K562 (cell line): ENCODE data around the gene C6orf15. TPM values are rescaled to one million over a fixed set of nuclear protein-coding genes. Genes with fewer than 3 reads are reported as not detected.
A peak's percentile ranks its signal among the peaks of the same experiment; 100 is the strongest.

Source experiments
- ATAC-seq: fragments of 200-7000 bp; cut with Tn5 transposase; 3 replicates; pipeline ENCODE4 v1.9.1; 2020; ENCODE audit warnings: moderate library complexity
- BruUV-seq: library from RNA; stranded (reverse); fragments of 400-500 nt; replicated peaks from 2 replicates; lab custom pipeline; 2021; lab: Mats Ljungman, UMichigan
- CTCF ChIA-PET: fragments of 300-600 bp; formaldehyde crosslinking; extraction: SDS; loops from one replicate; lab custom pipeline; 2021; ENCODE audit warnings: low intra/inter-chr PET ratio; lab: Yijun Ruan, JAX
- POLR2A ChIA-PET: fragments of 300-600, 350-650 bp; sonication (Branson Sonifier 250); formaldehyde crosslinking; extraction: SDS; loops from one replicate; lab custom pipeline; 2021; ENCODE audit warnings: antibody characterized with exemption, inconsistent platforms; lab: Yijun Ruan, JAX
- DNase-seq, 4 experiments: peaks; one replicate each; pipeline versions ENCODE4 v3.0.0 to v3.0.0-alpha.2; 2011 to 2018; ENCODE audit warnings: low spot score in 3 of 4, mixed read lengths in 3 of 4; ENCODE audit errors: extremely low read depth in 1 of 4
- FAIRE-seq: peaks from 2 replicates; lab custom pipeline; 2011; peaks lifted over from hg19 to GRCh38; lab: Jason Lieb, UNC
- H2AFZ ChIP-seq: 2 replicates; pipeline ENCODE4 v1.6.0; 2011; ENCODE audit warnings: low read depth, low read length, control low read depth, inconsistent platforms
- H3K27ac ChIP-seq: fragments of 200-600 bp; 3 replicates; pipeline ENCODE4 v1.8.0; 2011; ENCODE audit warnings: low read depth, mild to moderate bottlenecking, control low read depth, inconsistent platforms, low read length, moderate library complexity, mixed read lengths; ENCODE audit errors: extremely low read depth
- H3K27me3 ChIP-seq, 2 experiments: fragments of 300-600 bp in 1 of 2; 2 replicates in 1 of 2; 3 replicates in 1 of 2; pipeline versions ENCODE4 v1.6.0 to v1.8.0; 2011; ENCODE audit warnings: inconsistent platforms in 2 of 2, low read length in 2 of 2, mild to moderate bottlenecking in 1 of 2, mixed read lengths in 1 of 2, moderate library complexity in 1 of 2; ENCODE audit not compliant: control insufficient read depth in 2 of 2, insufficient read depth in 2 of 2
- H3K36me3 ChIP-seq: fragments of 300-600 bp; 3 replicates; pipeline ENCODE4 v1.8.0; 2011; ENCODE audit warnings: mild to moderate bottlenecking, low read length, inconsistent platforms; ENCODE audit not compliant: control insufficient read depth, insufficient read depth
- H3K4me1 ChIP-seq, 2 experiments: fragments of 200-600 bp in 1 of 2; replicated peaks in 1 of 2; 2 replicates in 1 of 2; 3 replicates in 1 of 2; pipeline versions ENCODE4 v1.5.1 to v1.8.0; 2011; ENCODE audit warnings: inconsistent platforms in 2 of 2, low read length in 2 of 2, mild to moderate bottlenecking in 1 of 2, mixed read lengths in 1 of 2, moderate library complexity in 1 of 2; ENCODE audit not compliant: control insufficient read depth in 2 of 2, insufficient read depth in 2 of 2
- H3K4me2 ChIP-seq: 2 replicates; pipeline ENCODE4 v1.6.1; 2011; ENCODE audit warnings: low read length, control low read depth, inconsistent platforms, mixed read lengths; ENCODE audit not compliant: insufficient read depth
- H3K4me3 ChIP-seq: fragments of 200-600 bp; sonication (generic), shearing (Covaris generic); 2 replicates; pipeline ENCODE4 v1.5.1; 2016; ENCODE audit warnings: control low read depth, inconsistent platforms
- H3K79me2 ChIP-seq: fragments of 200-600 bp; 3 replicates; pipeline ENCODE4 v1.8.0; 2011; ENCODE audit warnings: low read length, inconsistent platforms; ENCODE audit not compliant: control insufficient read depth, insufficient read depth
- H3K9ac ChIP-seq, 2 experiments: 2 replicates each; pipeline versions ENCODE4 v1.6.0 to v1.6.1; 2011; ENCODE audit warnings: low read depth in 2 of 2, low read length in 2 of 2, control low read depth in 1 of 2, inconsistent platforms in 1 of 2, mild to moderate bottlenecking in 1 of 2, mixed read lengths in 1 of 2; ENCODE audit not compliant: insufficient read depth in 1 of 2
- H3K9me1 ChIP-seq: one replicate; pipeline ENCODE4 v1.6.0; 2011; ENCODE audit warnings: inconsistent platforms, mild to moderate bottlenecking, low read length, moderate library complexity; ENCODE audit not compliant: control insufficient read depth, insufficient read depth
- H3K9me3 ChIP-seq: replicated peaks from 2 replicates; pipeline ENCODE4 v1.5.1; 2011; ENCODE audit warnings: low read depth, low read length, inconsistent platforms; ENCODE audit not compliant: control insufficient read depth, insufficient read depth
- H4K20me1 ChIP-seq: replicated peaks from 2 replicates; pipeline ENCODE4 v1.6.1; 2011; ENCODE audit warnings: low read length, inconsistent platforms, mixed read lengths; ENCODE audit not compliant: control insufficient read depth, insufficient read depth
- PRPF4 ChIP-seq: fragments of 200-400 bp; formaldehyde crosslinking; IDR thresholded peaks from one replicate; pipeline ENCODE4 v1.6.1; 2017; ENCODE audit warnings: low read length, low read depth, mild to moderate bottlenecking; ENCODE audit not compliant: insufficient read depth, poor library complexity, severe bottlenecking
- ZNF655 ChIP-seq: fragments of 250-450 bp; sonication (Bioruptor Pico); IDR thresholded peaks from 2 replicates; pipeline ENCODE4 v1.5.0; 2021
- WGBS: fragments of 100-300 bp; shearing (Covaris generic); methylation state at CpG from one replicate; pipeline ENCODE4 v1.1.6; 2016; ENCODE audit warnings: low coverage, mixed read lengths; ENCODE audit not compliant: insufficient coverage; ENCODE audit errors: missing lambda C conversion rate; 5-methylcytosine and 5-hydroxymethylcytosine counted together
- in situ Hi-C: fragments of 300-500 bp; cut with MboI; formaldehyde crosslinking; loops from 4 replicates; pipeline ENCODE4 v1.15.0; 2018; ENCODE audit warnings: inconsistent platforms, mixed read lengths
- intact Hi-C: fragments of 100-400 bp; cut with micrococcal nuclease; formaldehyde crosslinking; loops from 2 replicates; pipeline ENCODE4 v1.14.2; 2022
- polyA plus RNA-seq, 8 experiments: library from polyadenylated mRNA; depleted of rRNA in 4 of 8; stranded (reverse) in 5 of 8; unstranded in 3 of 8; fragments of >200 nt; fragmentation: Nextera tagmentation in 2 of 8; fragmentation: Illumina TruSeq in 1 of 8; extraction: Ambion mirVana in 2 of 8; extraction: Trizol in 1 of 8; gene quantifications; 2 replicates each; pipeline versions ENCODE4 v1.2.1 to v1.2.3, GENCODE V29; 2011 to 2014; ENCODE audit warnings: inconsistent platforms in 1 of 8, missing spikeins in 1 of 8
- total RNA-seq, 7 experiments: library from RNA; depleted of rRNA in 6 of 7; stranded (reverse); fragments of >200 nt in 6 of 7; fragmentation: Illumina TruSeq in 2 of 7; extraction: Trizol in 2 of 7; gene quantifications; 2 replicates each; pipeline versions ENCODE4 v1.2.1 to v1.2.3, GENCODE V29; 2011 to 2021; ENCODE audit warnings: low replicate concordance in 1 of 7

C6orf15 gene
- total and polyA plus RNA-seq, 9 of the 15 experiments (the other 6 are each of a cell fraction or from before 2014, with no cell fraction given) = not detected

- Histone ChIP-seq H3K4me1 (peaks cover 0 to 4% of the 10 kb centered on the region in 2 experiments; a peak in 2 of 5 replicates), H3K27me3 (no peaks in the 10 kb centered on the region), H3K79me2 (no peaks in the 10 kb centered on the region), H4K20me1 (no peaks in the 10 kb centered on the region; the same call in 1 of the 2 replicates)
- no peak for TF ChIP-seq ZNF655
- no peak for TF ChIP-seq PRPF4
- TF ChIP-seq, all 486 proteins: peak for 0
- H2AFZ ChIP-seq = no peak overlapping the region
- no peak overlapping the region for H3K4me3 ChIP-seq
- no peak overlapping the region for H3K4me2 ChIP-seq
- H3K27ac ChIP-seq = no peak overlapping the region
- POLR2A ChIA-PET = interaction anchor here (0.6 to 2.6 kb wide), 7 partner anchors 11 to 235 kb away, joined by 3 to 7 read pairs (median 3); partner anchors contain the start of genes CCHCR1 and TCF19
- ATAC-seq (no peak), DNase-seq (no peak), FAIRE-seq (no peak)
- in situ Hi-C loops = no loop called here
- H3K36me3 ChIP-seq = peaks cover 51% of the 10 kb centered on the region; the same call in 2 of the 3 replicates
- no TSS peak for BruUV-seq
- no peaks in the 10 kb centered on the region for H3K9me3 ChIP-seq
- no peaks in the 10 kb centered on the region for H3K9me1 ChIP-seq
- intact Hi-C loops = no loop called here
- peak overlapping the region in 1 of 2 experiments; percentile 45; a peak in 1 of 4 replicates for H3K9ac ChIP-seq
- CTCF ChIA-PET = interaction anchor here (0.8 kb wide), 1 partner anchor 9 kb away, joined by 3 read pairs; no protein-coding TSS in a partner anchor
- WGBS = 69% methylated on average over 7 of the region's 11 CpGs
Observed at GRCh38 chr6:31144970-31145340, 32.6 kb upstream of the C6orf15 start.
